HG03460 (cell line): ENCODE results near the gene OSBP2.

ENCODE experiments used
- ATAC-seq: cut with Tn5 transposase; IDR thresholded peaks from one replicate; pipeline ENCODE4 v1.9.1; 2021; ENCODE audit not compliant: unreplicated experiment

The OSBP2 gene

GRCh38 chr22:30923168-30923900 lies 228.7 kb downstream of the OSBP2 start:
- no peak for ATAC-seq

- ATAC-seq = no peak
Measured at GRCh38 chr22:30925667-30926066, 231.0 kb downstream of the OSBP2 start.

- no peak for ATAC-seq
Measured at GRCh38 chr22:30926706-30927105, 232.0 kb downstream of the OSBP2 start.

GRCh38 chr22:30927806-30928205 lies 233.1 kb downstream of the OSBP2 start:
- no peak for ATAC-seq

- ATAC-seq = no peak
Measured at GRCh38 chr22:30928401-30928800, 233.7 kb downstream of the OSBP2 start.

GRCh38 chr22:30930228-30930627 lies 235.6 kb downstream of the OSBP2 start:
- ATAC-seq = no peak

- ATAC-seq = no peak
Measured at GRCh38 chr22:30931541-30932300, 237.0 kb downstream of the OSBP2 start.

GRCh38 chr22:30932661-30933060 lies 238.0 kb downstream of the OSBP2 start:
- ATAC-seq = no peak

GRCh38 chr22:30933457-30933856 lies 238.8 kb downstream of the OSBP2 start:
- ATAC-seq = no peak

- no peak for ATAC-seq
Measured at GRCh38 chr22:30934053-30934452, 239.4 kb downstream of the OSBP2 start.

GRCh38 chr22:30940685-30941362 lies 246.2 kb downstream of the OSBP2 start:
- ATAC-seq = no peak

GRCh38 chr22:30941363-30941740 lies 246.7 kb downstream of the OSBP2 start:
- ATAC-seq = no peak

- no peak for ATAC-seq
Measured at GRCh38 chr22:30943368-30943767, 248.7 kb downstream of the OSBP2 start.

- no peak for ATAC-seq
Measured at GRCh38 chr22:30944986-30945385, 250.3 kb downstream of the OSBP2 start.

- no peak for ATAC-seq
Measured at GRCh38 chr22:30945653-30946052, 251.0 kb downstream of the OSBP2 start.

GRCh38 chr22:30946354-30946753 lies 251.7 kb downstream of the OSBP2 start:
- ATAC-seq = no peak

- ATAC-seq = no peak
Measured at GRCh38 chr22:30947173-30947815, 252.6 kb downstream of the OSBP2 start.

- ATAC-seq = no peak
Measured at GRCh38 chr22:30947816-30948454, 253.3 kb downstream of the OSBP2 start.

- ATAC-seq = no peak
Measured at GRCh38 chr22:30948930-30949342, 254.3 kb downstream of the OSBP2 start.

GRCh38 chr22:30949934-30950660 lies 255.4 kb downstream of the OSBP2 start:
- ATAC-seq = no peak
